B cell (primary cell): ENCODE measurements around the gene NES. TPM values are rescaled to one million over a fixed set of nuclear protein-coding genes. Genes with fewer than 3 reads are reported as not detected.
A peak's percentile ranks its signal among the peaks of the same experiment; 100 is the strongest.

Experiments
- ATAC-seq: fragments of 200-7000 bp; cut with Tn5 transposase; one replicate; pipeline ENCODE4 v1.10.0; 2021; ENCODE audit warnings: low read depth, mild to moderate bottlenecking, moderate number of reproducible peaks, moderate library complexity
- CTCF ChIA-PET: fragments of 350-600 bp; sonication (Branson Sonifier 250); formaldehyde crosslinking; loops from one replicate; lab custom pipeline; 2021; ENCODE audit warnings: antibody characterized with exemption, inconsistent platforms; lab: Charles Lee
- POLR2A ChIA-PET: fragments of 350-600 bp; sonication (Branson Sonifier 250); formaldehyde crosslinking; loops from one replicate; lab custom pipeline; 2021; ENCODE audit warnings: antibody characterized with exemption; lab: Charles Lee
- DNase-seq: peaks from one replicate; pipeline ENCODE4 v3.0.0; 2013
- H2AFZ ChIP-seq: 2 replicates; pipeline ENCODE4 v1.6.1; 2012; ENCODE audit warnings: mild to moderate bottlenecking, low read depth, low read length; ENCODE audit not compliant: insufficient read depth, poor library complexity, severe bottlenecking
- H3K27ac ChIP-seq, 2 donors: 1 replicate in 1 of 2; 2 replicates in 1 of 2; pipeline ENCODE4 v1.5.1; 2012 to 2013; ENCODE audit warnings: low read length in 2 of 2, mild to moderate bottlenecking in 2 of 2, moderate library complexity in 1 of 2
- H3K27me3 ChIP-seq, 4 experiments: fragments of 200-600 bp in 1 of 4; sonication (generic) in 1 of 4; replicated peaks in 1 of 4; 1 replicate in 2 of 4; 2 replicates in 2 of 4; pipeline versions ENCODE4 v1.6.1 to v1.7.0; 2013 to 2016; ENCODE audit warnings: low read length in 3 of 4, mild to moderate bottlenecking in 2 of 4, mixed read lengths in 1 of 4, moderate library complexity in 1 of 4; ENCODE audit not compliant: insufficient read depth in 4 of 4, control insufficient read depth in 3 of 4; ENCODE audit errors: control extremely low read depth in 1 of 4
- H3K36me3 ChIP-seq, 2 experiments: replicated peaks in 1 of 2; 1 replicate in 1 of 2; 2 replicates in 1 of 2; pipeline versions ENCODE4 v1.6.1 to v1.7.1; 2013; ENCODE audit warnings: low read length in 1 of 2; ENCODE audit not compliant: insufficient read depth in 2 of 2, control insufficient read depth in 1 of 2; ENCODE audit errors: control extremely low read depth in 1 of 2, extremely low read depth in 1 of 2
- H3K4me1 ChIP-seq, 2 donors: fragments of 200-600 bp in 1 of 2; sonication (generic) in 1 of 2; 1 replicate in 1 of 2; 2 replicates in 1 of 2; pipeline versions ENCODE4 v1.5.1 to v1.6.1; 2013 to 2017; ENCODE audit warnings: low read length in 2 of 2; ENCODE audit not compliant: control insufficient read depth in 2 of 2, insufficient read depth in 2 of 2
- H3K4me2 ChIP-seq: replicated peaks from 2 replicates; pipeline ENCODE3; 2012; ENCODE audit warnings: mild to moderate bottlenecking, low read depth, low read length; ENCODE audit not compliant: poor library complexity, severe bottlenecking
- H3K4me3 ChIP-seq, 5 experiments: fragments of 200-600 bp in 1 of 5; sonication (generic) in 1 of 5; 1 replicate in 3 of 5; 2 replicates in 2 of 5; pipeline versions ENCODE4 v1.5.1 to v1.7.0; 2011 to 2016; ENCODE audit warnings: low read length in 4 of 5, mild to moderate bottlenecking in 4 of 5, low read depth in 2 of 5, control low read depth in 1 of 5, moderate library complexity in 1 of 5; ENCODE audit not compliant: insufficient read depth in 1 of 5; ENCODE audit errors: control extremely low read depth in 1 of 5, extremely low read depth in 1 of 5
- H3K79me2 ChIP-seq: fragments of 200-600 bp; sonication (generic); one replicate; pipeline ENCODE4 v1.6.0; 2016; ENCODE audit warnings: low read length; ENCODE audit not compliant: control insufficient read depth, insufficient read depth
- H3K9ac ChIP-seq: fragments of 200-600 bp; sonication (generic); 2 replicates; pipeline ENCODE4 v1.6.1; 2017; ENCODE audit warnings: mild to moderate bottlenecking, low read length, moderate library complexity
- H3K9me3 ChIP-seq, 3 donors: one replicate each; pipeline versions ENCODE4 v1.6.1 to v1.7.1; 2013; ENCODE audit warnings: low read length in 2 of 3; ENCODE audit not compliant: control insufficient read depth in 2 of 3, insufficient read depth in 1 of 3; ENCODE audit errors: control extremely low read depth in 1 of 3
- H4K20me1 ChIP-seq: 2 replicates; pipeline ENCODE4 v1.6.0; 2012; ENCODE audit warnings: mild to moderate bottlenecking, low read length; ENCODE audit not compliant: insufficient read depth, control insufficient read depth, poor library complexity, severe bottlenecking
- H3K27ac Mint-ChIP-seq: one replicate; pipeline ENCODE4 v1.8.0; 2021; ENCODE audit warnings: mixed read lengths
- H3K27me3 Mint-ChIP-seq: one replicate; pipeline ENCODE4 v1.8.0; 2021; ENCODE audit warnings: mixed read lengths
- H3K4me1 Mint-ChIP-seq: one replicate; pipeline ENCODE4 v1.8.0; 2021; ENCODE audit warnings: mixed read lengths
- H3K4me3 Mint-ChIP-seq: one replicate; pipeline ENCODE4 v1.8.0; 2021; ENCODE audit warnings: mixed read lengths
- H3K9me3 Mint-ChIP-seq: one replicate; pipeline ENCODE4 v1.8.0; 2022; ENCODE audit warnings: mixed read lengths; ENCODE audit not compliant: insufficient read depth
- CTCF ChIP-seq: fragments of 200-600 bp; IDR thresholded peaks from one replicate; pipeline ENCODE4 v1.8.0; 2022; ENCODE audit warnings: antibody characterized with exemption, mild to moderate bottlenecking
- EZH2 ChIP-seq: IDR thresholded peaks from 2 replicates; pipeline ENCODE4 v1.6.1; 2012; ENCODE audit warnings: borderline replicate concordance, low read depth, mild to moderate bottlenecking, moderate library complexity, low read length; ENCODE audit not compliant: insufficient read depth, poor library complexity, severe bottlenecking
- WGBS: methylation state at CpG from one replicate; pipeline ENCODE4 v1.1.5; 2013; ENCODE audit warnings: missing lambda C conversion rate; ENCODE audit not compliant: insufficient coverage; 5-methylcytosine and 5-hydroxymethylcytosine counted together
- intact Hi-C: fragments of 100-400 bp; cut with micrococcal nuclease; formaldehyde crosslinking; loops from one replicate; pipeline ENCODE4 v1.10.0; 2022
- polyA plus RNA-seq: library from polyadenylated mRNA; depleted of rRNA; stranded (reverse); fragments of >200 nt; gene quantifications from 2 replicates; pipeline ENCODE4 v1.2.3, GENCODE V29; 2012
- total RNA-seq, 2 donors: library from RNA; stranded (reverse); fragments of 120-200 nt in 1 of 2; gene quantifications; 1 replicate in 1 of 2; 2 replicates in 1 of 2; pipeline versions ENCODE4 v1.2.3 to v1.2.4, GENCODE V29; 2013 to 2022

Gene NES
- total and polyA plus RNA-seq, 2 donors (not counting 1 experiment from before 2014, with no cell fraction given) = 0.05 TPM; not detected in 1

DNA sequence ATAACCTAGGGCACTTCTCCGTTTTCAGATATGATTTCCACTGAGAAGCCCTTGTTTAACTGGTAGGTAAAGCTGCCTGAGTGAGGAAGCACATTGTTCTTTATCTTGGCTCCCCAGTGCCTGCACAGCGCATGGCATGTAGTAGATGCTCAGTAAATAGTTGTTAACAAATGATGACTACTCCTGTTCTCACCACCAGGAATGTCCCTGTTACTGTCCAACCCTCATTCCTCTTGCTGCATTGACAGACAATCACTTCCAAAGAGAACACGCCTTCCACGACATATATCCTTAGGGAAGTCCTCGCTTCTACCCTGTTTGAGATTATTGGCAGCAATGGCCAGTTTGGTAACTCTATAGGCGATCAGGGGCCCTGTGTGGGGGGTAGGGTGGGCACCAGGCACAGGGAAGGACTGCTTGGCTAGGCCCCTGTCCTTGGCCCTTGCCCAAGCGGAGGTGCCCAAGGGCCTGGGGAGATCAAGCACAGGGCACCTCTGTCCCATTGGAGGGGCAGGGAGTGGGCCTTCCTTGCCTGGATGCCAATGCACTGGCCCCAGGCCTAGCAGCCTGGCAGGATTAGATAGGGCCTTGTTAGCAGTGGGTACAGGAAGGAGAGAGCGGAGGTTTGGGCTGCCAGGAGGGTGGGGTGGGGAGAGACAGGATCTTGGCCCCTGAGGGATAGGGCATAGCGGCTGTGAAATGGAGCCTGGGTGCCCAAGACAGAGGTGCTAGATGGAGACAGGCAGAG is 10.2 kb downstream of the NES start:
- no peak overlapping the region for H3K4me2 ChIP-seq
- no peaks in the 10 kb centered on the region for H4K20me1 ChIP-seq
- H3K4me1 Mint-ChIP-seq = peaks cover 46% of the 10 kb centered on the region
- no peak overlapping the region for H3K27ac ChIP-seq
- no peak overlapping the region for H2AFZ ChIP-seq
- H3K9ac ChIP-seq = no peak overlapping the region
- H3K9me3 ChIP-seq = peaks cover 0 to 3% (median 0%) of the 10 kb centered on the region in 3 donors
- ATAC-seq (no peak), DNase-seq (no peak)
- H3K4me3 ChIP-seq = no peak overlapping the region
- 100% methylated on average over 7 of the region's 9 CpGs for WGBS
- peaks cover 0 to 6% (median 0%) of the 10 kb centered on the region in 4 experiments for H3K27me3 ChIP-seq
- H3K27ac Mint-ChIP-seq = peak overlapping the region; percentile 15
- H3K4me3 Mint-ChIP-seq = no peak overlapping the region
- peaks cover 10% of the 10 kb centered on the region for H3K27me3 Mint-ChIP-seq
- no peaks in the 10 kb centered on the region for H3K9me3 Mint-ChIP-seq
- intact Hi-C loops = no loop called here
- H3K4me1 ChIP-seq = peaks cover 38 to 41% of the 10 kb centered on the region in 2 donors
- POLR2A ChIA-PET = no interaction called here
- no peaks in the 10 kb centered on the region for H3K79me2 ChIP-seq
- TF ChIP-seq CTCF = no peak
- no peak for TF ChIP-seq EZH2
- H3K36me3 ChIP-seq = no peaks in the 10 kb centered on the region
- CTCF ChIA-PET = interaction anchor here (0.6 to 0.7 kb wide), 3 partner anchors 40 to 53 kb away, joined by 3 read pairs; no protein-coding TSS in a partner anchor

DNA sequence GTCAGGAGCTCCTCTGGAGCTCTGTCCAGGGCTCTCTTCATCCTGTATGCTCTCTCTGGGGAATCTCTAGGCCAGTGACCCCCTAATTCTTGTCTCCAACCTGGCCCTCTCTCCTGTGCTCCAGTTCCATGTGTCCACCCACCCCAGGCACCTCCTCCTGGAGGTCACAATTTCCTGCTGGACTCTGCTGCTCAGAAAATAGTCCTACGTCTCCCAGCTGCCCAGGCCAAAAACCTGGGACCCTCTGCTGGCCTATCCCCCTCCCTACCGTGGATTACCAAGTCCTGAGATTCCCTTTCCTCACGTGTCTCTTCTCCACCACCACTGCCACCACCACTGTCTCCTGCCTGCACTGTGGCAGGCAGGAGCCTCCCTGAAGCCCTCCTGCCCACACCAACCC is 11.7 kb downstream of the NES start:
- Histone ChIP-seq H3K36me3 (no peaks in the 10 kb centered on the region), H3K9me3 (peaks cover 0 to 3% (median 0%) of the 10 kb centered on the region in 3 donors), H2AFZ (peak overlapping the region; percentile 46), H3K9ac (no peak overlapping the region), H3K27me3 (peaks cover 0 to 3% (median 0%) of the 10 kb centered on the region in 4 experiments), H3K4me1 (peaks cover 53 to 56% of the 10 kb centered on the region in 2 donors), H3K79me2 (no peaks in the 10 kb centered on the region), H4K20me1 (no peaks in the 10 kb centered on the region), H3K27ac (no peak overlapping the region), H3K4me3 (peak overlapping the region in 1 of 5 experiments; percentile 39), H3K4me2 (peak overlapping the region; percentile 76)
- H3K27me3 Mint-ChIP-seq = no peaks in the 10 kb centered on the region
- TF ChIP-seq CTCF (no peak), EZH2 (no peak)
- CTCF ChIA-PET = interaction anchor here (0.8 to 2.4 kb wide), 7 partner anchors 11 to 280 kb away, joined by 3 to 14 read pairs (median 4); no protein-coding TSS in a partner anchor
- no peak overlapping the region for H3K27ac Mint-ChIP-seq
- POLR2A ChIA-PET = no interaction called here
- intact Hi-C loops = no loop called here
- ATAC-seq = no peak
- peak overlapping the region; percentile 55 for H3K4me3 Mint-ChIP-seq
- no peak for DNase-seq
- H3K4me1 Mint-ChIP-seq = peaks cover 61% of the 10 kb centered on the region
- WGBS = 86% methylated on average over 3 of the region's 3 CpGs
- H3K9me3 Mint-ChIP-seq = no peaks in the 10 kb centered on the region
